Small intestine (tissue), 7 donors: ENCODE measurements around the gene STIL. TPM values are rescaled to one million over a fixed set of nuclear protein-coding genes. Genes with fewer than 3 reads are reported as not detected.

Source experiments
- DNase-seq, 2 donors: peaks; one replicate each; pipeline versions ENCODE4 v3.0.0 to v3.0.0-alpha.2; 2013
- FAIRE-seq: peaks from 2 replicates; lab custom pipeline; 2012; peaks lifted over from hg19 to GRCh38; lab: Jason Lieb, UNC
- H3K27ac ChIP-seq, 3 donors: one replicate each; pipeline ENCODE4 v1.5.1; 2013; ENCODE audit warnings: low read length in 2 of 3, mild to moderate bottlenecking in 2 of 3, control low read depth in 1 of 3, inconsistent platforms in 1 of 3, low read depth in 1 of 3, moderate library complexity in 1 of 3
- H3K27me3 ChIP-seq, 3 donors: one replicate each; pipeline ENCODE4 v1.6.1; 2013; ENCODE audit warnings: low read length in 3 of 3, inconsistent platforms in 1 of 3; ENCODE audit not compliant: control insufficient read depth in 3 of 3, insufficient read depth in 3 of 3
- H3K36me3 ChIP-seq, 3 donors: one replicate each; pipeline ENCODE4 v1.6.1; 2013; ENCODE audit warnings: low read length in 3 of 3, inconsistent platforms in 1 of 3, low read depth in 1 of 3, mild to moderate bottlenecking in 1 of 3, moderate library complexity in 1 of 3; ENCODE audit not compliant: control insufficient read depth in 3 of 3, insufficient read depth in 2 of 3
- H3K4me1 ChIP-seq, 3 donors: one replicate each; pipeline ENCODE4 v1.6.1; 2013; ENCODE audit warnings: low read length in 2 of 3, inconsistent platforms in 1 of 3, low read depth in 1 of 3, mild to moderate bottlenecking in 1 of 3, moderate library complexity in 1 of 3; ENCODE audit not compliant: control insufficient read depth in 3 of 3, insufficient read depth in 2 of 3
- H3K4me3 ChIP-seq, 3 donors: one replicate each; pipeline ENCODE4 v1.5.1; 2013; ENCODE audit warnings: low read length in 3 of 3, control low read depth in 1 of 3, inconsistent platforms in 1 of 3, low read depth in 1 of 3, mild to moderate bottlenecking in 1 of 3, moderate library complexity in 1 of 3
- H3K9me3 ChIP-seq, 2 donors: one replicate each; pipeline ENCODE4 v1.6.1; 2013; ENCODE audit warnings: low read depth in 1 of 2, low read length in 1 of 2; ENCODE audit not compliant: control insufficient read depth in 2 of 2, insufficient read depth in 1 of 2
- WGBS, 3 donors: extraction: QIAGEN DNeasy Blood & Tissue Kit; methylation state at CpG; one replicate each; pipeline ENCODE4 v1.1.7; 2013; 5-methylcytosine and 5-hydroxymethylcytosine counted together
- polyA plus RNA-seq, 4 donors: library from polyadenylated mRNA; stranded (reverse) in 3 of 4; unstranded in 1 of 4; fragments of 200-250 nt in 3 of 4; fragments of 120-200 nt in 1 of 4; gene quantifications; one replicate each; pipeline versions ENCODE4 v1.2.1 to v1.2.3, GENCODE V29; 2013
- donor health status: healthy with polysubstance abuse.
- donor health status: control.
- donor health status: control.
- donor health status: Bipolar disorder and iron deficiency.
- donor health status: healthy.

The STIL gene
- polyA plus RNA-seq, 4 donors, result 0.54 to 5.5 (median 3.2) TPM

DNA sequence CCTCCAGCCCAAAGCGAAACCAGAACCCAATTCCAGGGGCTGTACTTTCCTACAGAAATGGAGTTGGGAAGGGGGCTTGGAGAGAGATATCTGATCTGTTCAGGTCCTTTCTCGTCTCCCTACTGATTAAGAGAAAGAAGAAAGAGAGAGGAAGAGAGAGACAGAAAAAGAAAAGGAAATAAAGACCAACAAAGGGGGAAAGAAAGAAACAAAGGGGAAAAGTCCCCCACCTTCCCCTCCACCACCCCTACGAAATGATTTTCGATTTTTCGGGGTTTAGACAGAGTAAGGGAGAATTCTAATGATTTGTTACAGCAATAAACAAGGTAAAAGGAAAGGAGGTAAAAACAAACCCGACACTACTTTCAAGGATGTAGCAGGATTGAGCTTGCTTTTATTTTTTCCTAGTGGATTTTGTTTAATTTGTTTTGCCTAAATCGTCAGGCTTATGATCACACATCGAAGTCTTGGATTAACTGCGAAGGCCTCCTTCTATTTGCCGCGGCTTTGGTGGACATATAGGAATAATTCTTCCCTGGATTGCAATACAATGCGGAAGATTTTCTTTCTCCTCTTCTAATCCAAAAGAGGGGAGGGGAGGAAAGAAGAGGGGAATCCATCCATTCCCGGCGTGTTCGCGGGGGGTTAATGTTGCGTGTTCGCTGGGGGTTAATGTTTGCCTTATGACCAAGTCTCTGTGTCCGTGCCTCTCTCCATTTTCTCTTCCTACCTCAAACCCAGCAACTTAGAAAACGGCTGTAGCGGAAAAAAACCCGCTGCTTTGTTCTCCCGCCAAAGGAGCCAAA is 83.9 kb downstream of the STIL start:
- DNase-seq (peak in 1 of 2 donors; percentile 41), FAIRE-seq (no peak)
- Histone ChIP-seq H3K27me3 (peaks cover 0 to 96% (median 72%) of the 10 kb centered on the region in 3 donors), H3K27ac (peak overlapping the region in 1 of 3 donors; percentile 64), H3K4me3 (no peak overlapping the region), H3K9me3 (no peaks in the 10 kb centered on the region), H3K4me1 (peaks cover 0 to 17% (median 10%) of the 10 kb centered on the region in 3 donors), H3K36me3 (no peaks in the 10 kb centered on the region)
- 10 to 14% (median 10%) methylated on average over 23 of the region's 23 CpGs for WGBS, 3 donors

DNA sequence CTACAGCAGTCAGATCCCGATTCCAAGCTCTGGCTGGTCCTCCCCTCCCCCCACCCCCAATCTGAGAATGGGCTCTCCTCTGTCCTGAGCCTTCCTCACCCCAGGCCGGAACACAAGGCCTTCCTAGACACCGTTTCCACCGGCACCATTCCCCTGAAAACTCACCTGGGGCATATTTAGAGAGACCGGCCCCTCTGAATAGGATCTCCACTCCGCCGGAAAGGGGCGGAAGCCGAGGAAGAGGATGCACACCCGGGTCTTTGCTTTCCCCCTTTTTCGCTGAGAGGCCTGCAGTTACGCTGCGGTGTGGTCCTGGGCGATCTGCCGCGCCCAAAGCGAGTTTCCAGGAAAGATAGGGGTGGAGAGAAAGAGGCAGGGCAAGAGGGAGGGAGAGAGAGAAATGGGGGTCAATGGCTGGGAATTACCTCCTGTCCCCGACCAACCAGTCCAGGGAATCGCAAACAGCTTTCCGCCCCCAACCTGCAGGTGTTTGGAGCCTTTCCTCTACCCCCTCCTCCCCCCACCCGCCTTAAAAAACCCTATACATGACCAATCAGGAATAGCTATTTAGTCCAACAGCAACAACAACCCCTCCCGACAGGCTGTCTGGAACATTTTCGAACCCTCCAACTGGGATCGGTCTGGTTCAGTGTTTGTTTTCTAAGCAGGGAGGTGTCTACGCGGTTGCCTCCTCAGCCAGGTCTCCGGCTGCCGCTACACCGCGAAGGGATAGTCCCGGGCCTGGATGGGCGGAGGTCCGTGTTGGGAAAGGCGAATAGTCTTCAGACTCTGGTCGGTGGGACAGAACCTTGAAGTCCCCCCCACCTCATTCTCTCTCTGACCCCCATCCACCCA is 84.7 kb downstream of the STIL start:
- Histone ChIP-seq H3K9me3 (no peaks in the 10 kb centered on the region), H3K27ac (peak overlapping the region in 1 of 3 donors; percentile 48), H3K27me3 (peaks cover 0 to 97% (median 77%) of the 10 kb centered on the region in 3 donors), H3K4me1 (peaks cover 0 to 17% (median 10%) of the 10 kb centered on the region in 3 donors), H3K4me3 (no peak overlapping the region), H3K36me3 (no peaks in the 10 kb centered on the region)
- 16 to 22% (median 18%) methylated on average over 32 to 35 of the region's 35 CpGs for WGBS, 3 donors
- DNase-seq (peak in 1 of 2 donors; percentile 42), FAIRE-seq (no peak)

DNA sequence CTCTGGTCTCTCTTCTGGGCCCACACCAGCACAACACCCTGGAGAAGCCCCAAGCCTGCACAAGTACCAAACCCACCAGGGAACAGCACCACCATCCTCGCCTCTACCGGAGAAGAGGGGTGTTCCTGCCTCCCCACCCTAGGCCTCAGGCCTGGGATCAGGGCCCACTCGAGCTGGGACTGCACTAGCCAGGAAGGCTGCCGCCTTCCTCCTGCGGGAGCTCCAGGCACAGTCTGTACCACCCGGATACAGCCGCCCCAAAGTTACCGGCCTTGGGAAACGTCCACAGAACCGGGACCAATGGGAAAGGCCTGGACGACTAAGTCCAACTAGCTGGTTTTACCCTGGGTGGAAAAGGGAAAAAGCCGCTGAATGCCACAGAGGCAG is 85.3 kb downstream of the STIL start:
- peaks cover 0 to 97% (median 79%) of the 10 kb centered on the region in 3 donors for H3K27me3 ChIP-seq
- no peaks in the 10 kb centered on the region for H3K36me3 ChIP-seq
- no peak overlapping the region for H3K4me3 ChIP-seq
- peak overlapping the region in 1 of 3 donors; percentile 48 for H3K27ac ChIP-seq
- no peak for DNase-seq
- WGBS, 3 donors, result 55 to 77% (median 71%) methylated on average over 12 of the region's 12 CpGs
- FAIRE-seq, result no peak
- H3K9me3 ChIP-seq, result no peaks in the 10 kb centered on the region
- peaks cover 0 to 17% (median 10%) of the 10 kb centered on the region in 3 donors for H3K4me1 ChIP-seq

DNA sequence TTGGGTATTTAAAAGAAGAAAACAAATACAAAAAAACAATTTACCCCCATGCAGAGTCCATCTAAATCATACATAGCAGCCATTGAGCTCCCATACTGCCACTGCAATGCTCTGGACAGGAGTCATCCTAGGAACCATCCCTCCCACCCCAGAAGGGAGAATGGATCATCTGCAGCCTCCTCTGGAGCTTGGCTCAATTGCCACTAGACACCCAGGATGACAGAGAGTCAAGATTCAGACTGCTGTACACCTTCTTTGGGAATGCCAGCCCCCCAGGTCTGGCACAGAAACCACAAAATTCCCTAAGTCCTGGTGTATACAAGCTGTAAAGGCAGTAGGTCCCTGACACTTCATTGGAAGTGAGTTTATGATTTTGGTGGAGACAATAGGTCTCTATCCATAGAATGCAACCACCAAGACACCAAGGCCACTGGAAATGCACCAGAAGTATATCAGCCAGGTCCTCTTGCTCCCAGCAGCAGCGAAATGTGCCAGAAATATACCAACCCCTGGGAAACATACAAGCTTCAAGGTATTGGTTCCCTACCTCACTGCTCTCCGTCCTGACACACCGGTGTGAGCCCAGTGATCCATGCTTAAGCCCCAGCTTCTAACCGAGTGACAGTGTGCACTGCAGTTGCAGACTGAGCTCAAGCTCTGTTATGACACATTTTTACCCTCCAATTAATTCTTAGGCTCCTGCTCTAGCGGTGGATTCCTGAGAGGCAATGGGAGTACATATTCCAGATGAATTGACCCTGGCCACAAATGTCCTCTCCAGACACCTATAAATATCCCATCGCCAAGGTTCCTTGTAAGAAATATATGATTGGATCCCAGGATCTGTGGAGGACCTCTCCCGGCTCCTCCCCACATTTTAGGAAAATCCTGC is 86.4 kb downstream of the STIL start:
- Histone ChIP-seq H3K36me3 (no peaks in the 10 kb centered on the region), H3K4me1 (peaks cover 0 to 17% (median 10%) of the 10 kb centered on the region in 3 donors), H3K27ac (no peak overlapping the region), H3K27me3 (peaks cover 0 to 97% (median 80%) of the 10 kb centered on the region in 3 donors), H3K9me3 (no peaks in the 10 kb centered on the region), H3K4me3 (no peak overlapping the region)
- DNase-seq, result no peak
- 51 to 77% (median 56%) methylated on average over 7 of the region's 7 CpGs for WGBS, 3 donors
- FAIRE-seq, result no peak

DNA sequence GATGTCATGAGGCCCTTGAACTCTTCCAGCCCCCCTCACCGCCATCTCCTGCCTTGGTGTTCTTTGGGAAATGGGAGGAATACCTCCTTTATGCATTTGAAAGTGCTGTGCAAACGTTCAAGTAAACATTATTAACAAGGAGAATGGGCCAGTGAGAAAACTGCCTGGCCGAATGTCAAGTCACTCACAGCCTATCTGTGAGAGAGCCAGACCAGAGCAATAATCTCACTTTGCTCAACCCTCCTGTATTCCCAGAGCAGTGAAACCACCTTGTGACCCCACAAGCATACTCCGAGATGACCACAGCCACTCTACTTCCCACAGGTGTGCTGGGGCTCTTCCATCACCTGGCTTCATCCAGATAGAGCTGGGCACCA is 87.1 kb downstream of the STIL start:
- DNase-seq, result no peak

DNA sequence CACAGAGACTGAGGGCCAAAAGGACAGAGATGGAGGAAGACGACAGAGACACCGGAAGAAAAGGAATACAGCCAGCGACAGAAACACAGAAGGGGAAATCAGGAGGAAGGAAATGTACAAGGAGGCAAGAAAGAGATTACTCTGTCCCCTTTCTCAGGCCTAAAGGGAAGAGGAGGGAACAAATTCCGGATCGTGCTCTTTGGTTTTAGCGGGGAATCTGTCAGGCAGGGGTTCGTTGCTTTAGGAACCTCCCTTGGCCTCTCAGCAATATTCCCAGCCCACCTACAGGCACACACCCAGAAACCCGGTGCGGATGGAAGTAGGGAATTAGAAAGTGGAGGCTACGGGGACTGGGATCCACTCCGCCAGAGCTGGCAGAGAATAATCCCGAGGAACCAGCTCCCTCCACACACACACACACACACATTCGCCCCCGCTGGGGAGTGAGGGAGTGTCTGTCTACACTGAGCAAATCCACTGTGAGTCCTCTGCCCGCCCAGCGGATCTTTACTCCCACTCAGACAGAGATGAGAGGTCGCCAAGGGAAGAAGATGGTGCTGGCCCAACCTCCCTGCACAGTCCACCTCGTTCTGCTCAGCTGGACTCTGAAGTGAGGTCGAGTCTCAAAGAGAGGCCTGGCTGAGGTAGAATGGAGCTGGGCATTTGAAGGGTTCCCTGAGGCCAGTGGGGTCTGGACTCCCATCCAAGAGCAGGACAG is 87.7 kb downstream of the STIL start:
- no peak overlapping the region for H3K4me3 ChIP-seq
- peaks cover 0 to 11% (median 10%) of the 10 kb centered on the region in 3 donors for H3K4me1 ChIP-seq
- no peaks in the 10 kb centered on the region for H3K9me3 ChIP-seq
- DNase-seq (no peak), FAIRE-seq (no peak)
- peak overlapping the region in 1 of 3 donors; percentile 2 for H3K27ac ChIP-seq
- H3K36me3 ChIP-seq, result no peaks in the 10 kb centered on the region
- 12 to 21% (median 16%) methylated on average over 19 of the region's 19 CpGs for WGBS, 3 donors
- H3K27me3 ChIP-seq, result peaks cover 0 to 96% (median 74%) of the 10 kb centered on the region in 3 donors

More for the DNA sequence above, 87.1 kb downstream of the STIL start:
- 48 to 57% (median 54%) methylated on average over 4 of the region's 4 CpGs for WGBS, 3 donors
- FAIRE-seq, result no peak
- Histone ChIP-seq H3K36me3 (no peaks in the 10 kb centered on the region), H3K9me3 (no peaks in the 10 kb centered on the region), H3K27ac (no peak overlapping the region), H3K27me3 (peaks cover 0 to 96% (median 77%) of the 10 kb centered on the region in 3 donors), H3K4me3 (no peak overlapping the region), H3K4me1 (peaks cover 0 to 16% (median 10%) of the 10 kb centered on the region in 3 donors)

DNA sequence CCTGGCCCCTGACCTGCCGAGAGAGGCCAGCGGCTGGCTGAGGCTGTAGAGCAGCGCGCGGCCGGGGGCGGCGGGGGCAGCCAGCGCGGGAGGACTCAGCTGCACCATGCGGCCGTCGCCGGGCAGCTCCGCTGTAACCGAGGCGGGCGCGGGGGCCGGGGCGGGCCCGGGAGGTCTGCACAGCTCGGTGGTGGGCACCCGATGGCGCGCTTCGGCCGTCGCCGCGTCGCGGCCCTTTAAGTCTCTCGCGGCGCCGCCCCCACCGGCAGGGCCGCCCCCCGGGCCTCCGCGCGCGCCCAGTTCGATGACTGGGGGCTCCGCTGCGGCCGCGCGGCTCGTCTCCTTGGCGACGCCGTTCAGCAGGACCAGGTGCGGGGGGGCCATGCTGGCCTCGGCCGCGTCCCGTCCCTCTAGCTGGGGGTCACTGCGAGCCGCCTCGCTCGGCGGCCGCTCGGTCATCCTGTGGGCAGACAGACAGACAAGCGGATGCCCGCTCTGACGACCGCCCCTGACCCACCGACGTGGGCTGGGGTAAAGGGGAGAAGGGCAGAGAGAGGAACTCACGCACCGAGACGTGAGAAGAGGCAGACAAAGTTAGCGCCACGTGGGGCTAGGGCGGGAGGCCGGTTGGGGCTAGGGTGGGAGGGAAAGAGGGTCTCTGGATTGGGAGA is 88.4 kb downstream of the STIL start:
- H3K4me3 ChIP-seq, result peak overlapping the region in 1 of 3 donors; percentile 28
- 1 to 5% (median 2%) methylated on average over 35 to 79 of the region's 79 CpGs for WGBS, 3 donors
- DNase-seq (peak in 1 of 2 donors; percentile 36), FAIRE-seq (no peak)
- H3K27me3 ChIP-seq, result peaks cover 0 to 93% (median 69%) of the 10 kb centered on the region in 3 donors
- H3K9me3 ChIP-seq, result no peaks in the 10 kb centered on the region
- no peaks in the 10 kb centered on the region for H3K36me3 ChIP-seq
- H3K27ac ChIP-seq, result no peak overlapping the region
- peaks cover 0 to 8% (median 5%) of the 10 kb centered on the region in 3 donors for H3K4me1 ChIP-seq
